Liver (tissue), 9 donors: ENCODE measurements around the gene OSTF1. TPM values are rescaled to one million over a fixed set of nuclear protein-coding genes. Genes with fewer than 3 reads are reported as not detected.

ENCODE experiments used
- DNase-seq: peaks from one replicate; pipeline ENCODE4 v3.0.0-alpha.2; 2017; ENCODE audit warnings: low spot score
- H3K27ac ChIP-seq, 2 donors: one replicate each; pipeline ENCODE4 v1.7.0; 2013; ENCODE audit warnings: inconsistent platforms in 2 of 2, low read length in 2 of 2, control low read depth in 1 of 2, low read depth in 1 of 2, mild to moderate bottlenecking in 1 of 2
- H3K27me3 ChIP-seq, 4 donors: one replicate each; pipeline versions ENCODE4 v1.6.1 to v1.7.0; 2013; ENCODE audit warnings: low read length in 3 of 4, inconsistent platforms in 1 of 4, mild to moderate bottlenecking in 1 of 4, moderate library complexity in 1 of 4; ENCODE audit not compliant: control insufficient read depth in 4 of 4, insufficient read depth in 4 of 4
- H3K36me3 ChIP-seq, 4 donors: one replicate each; pipeline versions ENCODE4 v1.6.1 to v1.7.0; 2013; ENCODE audit warnings: low read length in 3 of 4, mild to moderate bottlenecking in 3 of 4, low read depth in 1 of 4, moderate library complexity in 1 of 4; ENCODE audit not compliant: control insufficient read depth in 4 of 4, insufficient read depth in 3 of 4
- H3K4me1 ChIP-seq, 4 donors: one replicate each; pipeline versions ENCODE4 v1.6.1 to v1.7.0; 2013; ENCODE audit warnings: low read length in 3 of 4, mild to moderate bottlenecking in 3 of 4, moderate library complexity in 1 of 4; ENCODE audit not compliant: control insufficient read depth in 4 of 4, insufficient read depth in 4 of 4
- H3K4me3 ChIP-seq, 3 donors: one replicate each; pipeline versions ENCODE4 v1.6.1 to v1.7.0; 2013; ENCODE audit warnings: low read length in 3 of 3, control low read depth in 1 of 3, low read depth in 1 of 3, mild to moderate bottlenecking in 1 of 3
- H3K9ac ChIP-seq, 2 donors: one replicate each; pipeline ENCODE4 v1.7.0; 2013; ENCODE audit warnings: low read length in 2 of 2, mild to moderate bottlenecking in 2 of 2, moderate library complexity in 2 of 2, control low read depth in 1 of 2, low read depth in 1 of 2
- H3K9me3 ChIP-seq, 4 donors: one replicate each; pipeline versions ENCODE4 v1.6.1 to v1.7.0; 2013; ENCODE audit warnings: low read length in 3 of 4; ENCODE audit not compliant: control insufficient read depth in 4 of 4
- ATF3 ChIP-seq: IDR thresholded peaks from 2 replicates; pipeline ENCODE4 v1.6.1; 2016; ENCODE audit warnings: antibody characterized with exemption
- CTCF ChIP-seq: fragments of 150-350 bp; IDR thresholded peaks from 2 replicates; pipeline ENCODE4 v1.5.1; 2017; ENCODE audit warnings: improper control_type of control experiment, low read depth, low read length; ENCODE audit not compliant: missing input control
- EGR1 ChIP-seq, 2 donors: IDR thresholded peaks; 2 replicates each; pipeline ENCODE4 v1.6.1; 2016 to 2018; ENCODE audit warnings: antibody characterized with exemption in 2 of 2, low read depth in 2 of 2
- FOXA1 ChIP-seq: IDR thresholded peaks from 2 replicates; pipeline ENCODE4 v1.6.1; 2016; ENCODE audit warnings: antibody characterized with exemption
- FOXA2 ChIP-seq: IDR thresholded peaks from 2 replicates; pipeline ENCODE4 v1.6.1; 2016; ENCODE audit warnings: antibody characterized with exemption
- GABPA ChIP-seq, 2 donors: IDR thresholded peaks in 1 of 2; conservative IDR thresholded peaks in 1 of 2; 2 replicates each; pipeline ENCODE4 v1.6.1; 2016; ENCODE audit warnings: antibody characterized with exemption in 2 of 2, mild to moderate bottlenecking in 1 of 2, moderate library complexity in 1 of 2
- HNF4A ChIP-seq, 2 donors: conservative IDR thresholded peaks; 2 replicates each; pipeline ENCODE4 v1.6.1; 2016; ENCODE audit warnings: antibody characterized with exemption in 2 of 2, mild to moderate bottlenecking in 2 of 2
- HNF4G ChIP-seq: IDR thresholded peaks from 2 replicates; pipeline ENCODE4 v1.6.1; 2016; ENCODE audit warnings: antibody characterized with exemption
- JUND ChIP-seq, 2 donors: IDR thresholded peaks; 2 replicates each; pipeline ENCODE4 v1.6.1; 2016; ENCODE audit warnings: antibody characterized with exemption in 2 of 2
- MAX ChIP-seq: IDR thresholded peaks from 2 replicates; pipeline ENCODE4 v1.6.1; 2016; ENCODE audit warnings: antibody characterized with exemption
- NR2F2 ChIP-seq: IDR thresholded peaks from 2 replicates; pipeline ENCODE4 v1.6.1; 2016; ENCODE audit warnings: antibody characterized with exemption
- RAD21 ChIP-seq, 2 donors: IDR thresholded peaks; 2 replicates each; pipeline ENCODE4 v1.6.1; 2016; ENCODE audit warnings: antibody characterized with exemption in 2 of 2, mild to moderate bottlenecking in 2 of 2
- SP1 ChIP-seq: IDR thresholded peaks from 2 replicates; pipeline ENCODE4 v1.6.1; 2018; ENCODE audit warnings: antibody characterized with exemption, mild to moderate bottlenecking
- TAF1 ChIP-seq: conservative IDR thresholded peaks from 2 replicates; pipeline ENCODE4 v1.6.1; 2016; ENCODE audit warnings: antibody characterized with exemption, mild to moderate bottlenecking
- YY1 ChIP-seq: IDR thresholded peaks from 2 replicates; pipeline ENCODE4 v1.6.1; 2016; ENCODE audit warnings: antibody characterized with exemption, mild to moderate bottlenecking
- WGBS: extraction: QIAGEN DNeasy Blood & Tissue Kit; methylation state at CpG from one replicate; pipeline ENCODE4 v1.1.7; 2013; 5-methylcytosine and 5-hydroxymethylcytosine counted together
- polyA plus RNA-seq, 2 donors: library from polyadenylated mRNA; stranded (reverse) in 1 of 2; unstranded in 1 of 2; fragments of 200-250 nt in 1 of 2; fragments of >200 nt in 1 of 2; fragmentation: Nextera tagmentation in 1 of 2; extraction: Ambion mirVana in 1 of 2; gene quantifications; one replicate each; pipeline versions ENCODE4 v1.2.1 to v1.2.3, GENCODE V29; 2013 to 2015
- total RNA-seq, 2 donors: library from RNA; depleted of rRNA; stranded (reverse); fragments of >200 nt; gene quantifications; one replicate each; pipeline ENCODE4 v1.2.3, GENCODE V29; 2014
- TF ChIP-seq, protein P1 (sequence below): IDR thresholded peaks from 2 replicates; pipeline ENCODE4 v1.6.1; 2016; ENCODE audit warnings: antibody characterized with exemption, mild to moderate bottlenecking
- donor health status: healthy.
- donor health status: healthy.
- donor health status: healthy.
- donor health status: healthy.
- donor health status: healthy.

Gene OSTF1
- total and polyA plus RNA-seq, 4 donors = 19.8 to 29.7 (median 26.9) TPM

- H3K4me1 ChIP-seq = no peaks in the 10 kb centered on the region
- no peak for DNase-seq
- H3K4me3 ChIP-seq = no peak overlapping the region
- 88% methylated on average over 2 of the region's 2 CpGs for WGBS
- H3K9ac ChIP-seq = no peak overlapping the region
- no peak for TF ChIP-seq FOXA2
- TF ChIP-seq HNF4A (conservative IDR thresholded peaks at IDR 0.05) = no peak
- TF ChIP-seq ATF3 = no peak
- TF ChIP-seq, protein P1, sequence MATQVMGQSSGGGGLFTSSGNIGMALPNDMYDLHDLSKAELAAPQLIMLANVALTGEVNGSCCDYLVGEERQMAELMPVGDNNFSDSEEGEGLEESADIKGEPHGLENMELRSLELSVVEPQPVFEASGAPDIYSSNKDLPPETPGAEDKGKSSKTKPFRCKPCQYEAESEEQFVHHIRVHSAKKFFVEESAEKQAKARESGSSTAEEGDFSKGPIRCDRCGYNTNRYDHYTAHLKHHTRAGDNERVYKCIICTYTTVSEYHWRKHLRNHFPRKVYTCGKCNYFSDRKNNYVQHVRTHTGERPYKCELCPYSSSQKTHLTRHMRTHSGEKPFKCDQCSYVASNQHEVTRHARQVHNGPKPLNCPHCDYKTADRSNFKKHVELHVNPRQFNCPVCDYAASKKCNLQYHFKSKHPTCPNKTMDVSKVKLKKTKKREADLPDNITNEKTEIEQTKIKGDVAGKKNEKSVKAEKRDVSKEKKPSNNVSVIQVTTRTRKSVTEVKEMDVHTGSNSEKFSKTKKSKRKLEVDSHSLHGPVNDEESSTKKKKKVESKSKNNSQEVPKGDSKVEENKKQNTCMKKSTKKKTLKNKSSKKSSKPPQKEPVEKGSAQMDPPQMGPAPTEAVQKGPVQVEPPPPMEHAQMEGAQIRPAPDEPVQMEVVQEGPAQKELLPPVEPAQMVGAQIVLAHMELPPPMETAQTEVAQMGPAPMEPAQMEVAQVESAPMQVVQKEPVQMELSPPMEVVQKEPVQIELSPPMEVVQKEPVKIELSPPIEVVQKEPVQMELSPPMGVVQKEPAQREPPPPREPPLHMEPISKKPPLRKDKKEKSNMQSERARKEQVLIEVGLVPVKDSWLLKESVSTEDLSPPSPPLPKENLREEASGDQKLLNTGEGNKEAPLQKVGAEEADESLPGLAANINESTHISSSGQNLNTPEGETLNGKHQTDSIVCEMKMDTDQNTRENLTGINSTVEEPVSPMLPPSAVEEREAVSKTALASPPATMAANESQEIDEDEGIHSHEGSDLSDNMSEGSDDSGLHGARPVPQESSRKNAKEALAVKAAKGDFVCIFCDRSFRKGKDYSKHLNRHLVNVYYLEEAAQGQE = no peak
- TF ChIP-seq HNF4G = no peak
- no peak for TF ChIP-seq MAX
- TF ChIP-seq NR2F2 = no peak
- no peak for TF ChIP-seq YY1
- TF ChIP-seq GABPA (IDR thresholded peaks at IDR 0.05 in 1 of 2, conservative IDR thresholded peaks at IDR 0.05 in 1 of 2) = no peak
- no peak for TF ChIP-seq CTCF
- TF ChIP-seq FOXA1 = no peak
- TF ChIP-seq SP1 = no peak
- no peaks in the 10 kb centered on the region for H3K9me3 ChIP-seq
- H3K27me3 ChIP-seq = no peaks in the 10 kb centered on the region
- H3K27ac ChIP-seq = no peak overlapping the region
- peaks cover 0 to 24% (median 18%) of the 10 kb centered on the region in 4 donors for H3K36me3 ChIP-seq
Observed at GRCh38 chr9:75128535-75128934, 40.2 kb downstream of the OSTF1 start.

- H3K36me3 ChIP-seq = peaks cover 2 to 35% (median 18%) of the 10 kb centered on the region in 4 donors
- no peak overlapping the region for H3K9ac ChIP-seq
- no peaks in the 10 kb centered on the region for H3K27me3 ChIP-seq
- no peaks in the 10 kb centered on the region for H3K4me1 ChIP-seq
- no peak for TF ChIP-seq SP1
- no peak for TF ChIP-seq ATF3
- no peak for TF ChIP-seq CTCF
- no peak for TF ChIP-seq YY1
- no peak for TF ChIP-seq EGR1 (IDR thresholded peaks at IDR 0.05; ENCODE audit: low read depth in 2 of 2)
- TF ChIP-seq, protein P1 = no peak
- TF ChIP-seq JUND (IDR thresholded peaks at IDR 0.05) = no peak
- no peak for TF ChIP-seq TAF1
- no peak for TF ChIP-seq FOXA1
- TF ChIP-seq HNF4G = no peak
- no peak for TF ChIP-seq GABPA (IDR thresholded peaks at IDR 0.05 in 1 of 2, conservative IDR thresholded peaks at IDR 0.05 in 1 of 2)
- TF ChIP-seq RAD21 (IDR thresholded peaks at IDR 0.05) = no peak
- no peak for TF ChIP-seq MAX
- no peak for TF ChIP-seq HNF4A (conservative IDR thresholded peaks at IDR 0.05)
- DNase-seq = no peak
- no peaks in the 10 kb centered on the region for H3K9me3 ChIP-seq
- H3K27ac ChIP-seq = no peak overlapping the region
- 98% methylated on average over 5 of the region's 5 CpGs for WGBS
- H3K4me3 ChIP-seq = no peak overlapping the region
Observed at GRCh38 chr9:75130172-75130571, 41.9 kb downstream of the OSTF1 start.
